GM12874 (cell line): ENCODE measurements around the gene ENTHD1.

ENCODE experiments used
- CTCF ChIP-seq: IDR thresholded peaks from 2 replicates; pipeline ENCODE4 v1.5.1; 2011; ENCODE audit warnings: low read depth, mild to moderate bottlenecking, control low read depth, low read length, moderate library complexity; ENCODE audit not compliant: insufficient read depth

ENTHD1 gene

DNA sequence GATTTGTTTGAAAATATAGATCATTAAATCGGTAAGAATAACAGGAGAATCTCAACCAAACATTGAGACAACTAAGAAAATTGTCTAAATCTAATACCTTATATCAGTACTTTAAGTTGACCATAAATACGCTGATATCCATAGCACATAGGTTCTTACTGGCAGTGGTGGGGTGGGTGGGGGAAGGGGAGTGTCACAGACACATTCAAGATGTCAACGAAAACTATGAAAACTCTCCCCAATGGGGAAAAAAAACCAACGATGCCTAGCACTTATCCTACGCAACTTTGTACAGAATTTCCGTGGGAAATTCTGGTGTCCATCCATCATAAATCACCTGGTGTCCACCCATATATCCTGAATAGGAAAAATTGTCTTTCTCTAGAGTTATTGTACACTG is 13.5 kb upstream of the ENTHD1 start:
- TF ChIP-seq CTCF = no peak

- no peak for TF ChIP-seq CTCF
Observed at GRCh38 chr22:39906207-39906606, 12.6 kb upstream of the ENTHD1 start.

DNA sequence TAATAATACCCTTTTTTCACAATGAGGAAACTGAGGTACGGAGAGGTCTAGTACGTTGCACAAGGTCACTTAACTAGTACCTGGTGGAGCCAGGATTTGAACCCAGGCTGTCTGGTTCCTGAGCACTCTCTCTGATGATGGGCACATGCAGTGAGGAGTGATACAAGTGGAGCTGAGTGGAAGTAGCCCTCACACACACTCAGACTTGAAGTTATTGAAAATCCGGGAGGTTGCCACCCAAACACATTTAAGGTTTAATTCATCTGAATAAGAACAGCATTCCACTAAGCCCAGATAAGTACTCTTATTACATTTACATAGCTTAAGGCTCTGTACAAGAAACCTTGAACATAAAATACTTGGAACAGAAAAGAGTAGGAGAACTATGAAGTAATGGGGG is 12.1 kb upstream of the ENTHD1 start:
- TF ChIP-seq CTCF = no peak

- TF ChIP-seq CTCF = no peak
Observed at GRCh38 chr22:39904862-39905261, 11.3 kb upstream of the ENTHD1 start.

DNA sequence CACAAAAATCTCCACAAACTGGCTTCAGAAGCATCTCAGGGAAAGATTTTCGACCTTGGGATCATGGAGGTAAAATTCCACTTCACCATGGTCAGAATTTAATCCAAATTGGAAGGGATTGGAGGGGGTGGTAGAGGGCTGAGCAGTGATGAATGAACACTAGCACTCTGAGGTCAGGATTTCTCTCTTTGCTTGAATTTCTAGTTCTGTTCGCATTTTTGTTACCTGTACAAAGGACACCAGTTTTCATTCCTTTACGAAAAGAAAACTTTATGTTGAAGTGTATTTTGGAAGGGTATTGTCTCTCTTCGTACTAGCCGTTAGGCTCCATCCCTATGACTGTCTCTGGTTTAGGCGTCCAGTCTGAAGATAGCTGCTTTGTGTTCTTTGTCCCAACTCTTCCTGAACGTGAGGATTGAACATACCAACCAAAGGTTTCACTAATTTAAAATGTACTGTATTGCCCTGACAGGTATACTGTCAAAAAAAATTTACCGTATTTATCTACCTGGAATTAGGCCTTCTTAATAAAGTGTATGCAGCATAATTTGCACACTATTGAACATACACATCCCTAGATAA is 8.1 kb upstream of the ENTHD1 start:
- TF ChIP-seq CTCF = no peak

- TF ChIP-seq CTCF = no peak
Observed at GRCh38 chr22:39900306-39901227, 7.0 kb upstream of the ENTHD1 start, which contains the start of gene GRAP2. Gene GRAP2, plus strand, starts transcription at chr22:39901084. Its CDS starts 46,023 bp downstream, at chr22:39947107.

GRCh38 chr22:39898997-39899396 is 5.4 kb upstream of the ENTHD1 start:
- TF ChIP-seq CTCF = no peak
